Adrenal gland (tissue), 5 donors: ENCODE measurements around the gene ARMH3.

Experiments used
- POLR2A ChIP-seq, 2 donors: fragments of 450-650 bp; IDR thresholded peaks; one replicate each; pipeline ENCODE4 v1.6.1; 2017; ENCODE audit warnings: antibody characterized with exemption in 2 of 2, mild to moderate bottlenecking in 2 of 2, moderate library complexity in 1 of 2
- TF ChIP-seq, protein P1 (sequence below), 6 experiments: fragments of 450-650 bp in 4 of 6; fragments of 200-600 bp in 2 of 6; sonication (generic) in 1 of 6; IDR thresholded peaks; 1 replicate in 5 of 6; 2 replicates in 1 of 6; pipeline versions ENCODE4 v1.5.1 to v1.8.0; 2016 to 2021; ENCODE audit warnings: antibody characterized with exemption in 6 of 6, mild to moderate bottlenecking in 2 of 6, moderate library complexity in 1 of 6
- donor health status: DM: no; HTN: no; CAD: no.

DNA sequence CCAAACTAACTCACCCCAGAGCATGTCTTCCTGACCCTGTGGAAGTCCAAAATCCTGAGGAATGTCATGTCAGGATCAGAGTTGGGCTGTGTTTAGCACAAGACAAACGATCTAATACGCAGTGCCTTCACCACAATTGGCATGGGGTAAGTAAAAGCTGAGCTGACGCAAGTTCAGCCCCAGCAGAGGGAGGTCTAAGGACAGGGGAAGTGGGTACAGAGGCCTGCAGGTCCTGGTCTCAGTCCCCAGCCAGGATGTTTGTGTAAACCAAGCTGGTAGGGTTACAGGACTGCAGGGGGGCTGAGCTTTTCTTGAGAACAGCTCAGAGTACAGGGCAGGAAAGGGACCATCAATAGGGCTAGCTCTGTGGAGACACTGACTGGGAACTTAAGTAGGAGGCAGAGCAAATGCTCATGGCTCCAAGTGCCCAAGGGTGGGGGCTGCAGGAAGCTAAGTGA lies 207.1 kb downstream of the ARMH3 start:
- TF ChIP-seq, protein P1, sequence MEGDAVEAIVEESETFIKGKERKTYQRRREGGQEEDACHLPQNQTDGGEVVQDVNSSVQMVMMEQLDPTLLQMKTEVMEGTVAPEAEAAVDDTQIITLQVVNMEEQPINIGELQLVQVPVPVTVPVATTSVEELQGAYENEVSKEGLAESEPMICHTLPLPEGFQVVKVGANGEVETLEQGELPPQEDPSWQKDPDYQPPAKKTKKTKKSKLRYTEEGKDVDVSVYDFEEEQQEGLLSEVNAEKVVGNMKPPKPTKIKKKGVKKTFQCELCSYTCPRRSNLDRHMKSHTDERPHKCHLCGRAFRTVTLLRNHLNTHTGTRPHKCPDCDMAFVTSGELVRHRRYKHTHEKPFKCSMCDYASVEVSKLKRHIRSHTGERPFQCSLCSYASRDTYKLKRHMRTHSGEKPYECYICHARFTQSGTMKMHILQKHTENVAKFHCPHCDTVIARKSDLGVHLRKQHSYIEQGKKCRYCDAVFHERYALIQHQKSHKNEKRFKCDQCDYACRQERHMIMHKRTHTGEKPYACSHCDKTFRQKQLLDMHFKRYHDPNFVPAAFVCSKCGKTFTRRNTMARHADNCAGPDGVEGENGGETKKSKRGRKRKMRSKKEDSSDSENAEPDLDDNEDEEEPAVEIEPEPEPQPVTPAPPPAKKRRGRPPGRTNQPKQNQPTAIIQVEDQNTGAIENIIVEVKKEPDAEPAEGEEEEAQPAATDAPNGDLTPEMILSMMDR (IDR thresholded peaks at IDR 0.05): no peak
- TF ChIP-seq POLR2A (IDR thresholded peaks at IDR 0.05): no peak
